Activated CD4-positive, alpha-beta T cell treated with anti-CD3 and anti-CD28 coated beads for 48 hours (primary cell): ENCODE data around the gene OR8S1.
A peak's percentile ranks its signal among the peaks of the same experiment; 100 is the strongest.
"Not testable (repeated sequence)": the region's sequence is repeated elsewhere in the genome, so short reads cannot be mapped to it uniquely, and the experiment has no call there.

ENCODE experiments used
- DNase-seq: peaks from one replicate; pipeline ENCODE4 v3.0.0-alpha.2; 2020

OR8S1 gene, protein sequence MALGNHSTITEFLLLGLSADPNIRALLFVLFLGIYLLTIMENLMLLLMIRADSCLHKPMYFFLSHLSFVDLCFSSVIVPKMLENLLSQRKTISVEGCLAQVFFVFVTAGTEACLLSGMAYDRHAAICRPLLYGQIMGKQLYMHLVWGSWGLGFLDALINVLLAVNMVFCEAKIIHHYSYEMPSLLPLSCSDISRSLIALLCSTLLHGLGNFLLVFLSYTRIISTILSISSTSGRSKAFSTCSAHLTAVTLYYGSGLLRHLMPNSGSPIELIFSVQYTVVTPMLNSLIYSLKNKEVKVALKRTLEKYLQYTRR

DNA sequence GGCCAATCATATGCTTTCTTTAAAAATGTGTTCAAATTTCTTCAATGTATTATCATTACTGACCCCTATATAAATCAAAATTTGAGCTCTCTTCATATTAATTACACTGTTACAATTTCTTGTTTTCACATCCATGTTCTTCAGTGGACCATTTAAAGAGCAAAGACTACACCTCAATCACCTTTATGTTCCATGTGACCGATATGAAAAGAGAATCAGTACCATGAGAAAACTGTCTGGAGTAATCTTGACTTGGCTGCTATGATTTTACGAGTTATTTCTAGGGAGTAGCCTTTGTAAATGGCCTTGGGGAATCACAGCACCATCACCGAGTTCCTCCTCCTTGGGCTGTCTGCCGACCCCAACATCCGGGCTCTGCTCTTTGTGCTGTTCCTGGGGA, at the start of gene OR8S1:
TSS of gene OR8S1 (plus strand) at position 301 of the 400 bp plus-strand sequence. CDS start at position 301, 0 bp downstream.
- DNase-seq, result no peak

GRCh38 chr12:48482198-48482597, 43.2 kb upstream of the OR8S1 start, which contains the start of gene C12orf54:
Gene C12orf54, plus strand, starts transcription at chr12:48482498. Its CDS starts 799 bp downstream, at chr12:48483297.
- DNase-seq, result no peak

- no peak for DNase-seq
These were observed 42.5 kb upstream of the OR8S1 start for GRCh38 chr12:48482930-48483329.

DNA sequence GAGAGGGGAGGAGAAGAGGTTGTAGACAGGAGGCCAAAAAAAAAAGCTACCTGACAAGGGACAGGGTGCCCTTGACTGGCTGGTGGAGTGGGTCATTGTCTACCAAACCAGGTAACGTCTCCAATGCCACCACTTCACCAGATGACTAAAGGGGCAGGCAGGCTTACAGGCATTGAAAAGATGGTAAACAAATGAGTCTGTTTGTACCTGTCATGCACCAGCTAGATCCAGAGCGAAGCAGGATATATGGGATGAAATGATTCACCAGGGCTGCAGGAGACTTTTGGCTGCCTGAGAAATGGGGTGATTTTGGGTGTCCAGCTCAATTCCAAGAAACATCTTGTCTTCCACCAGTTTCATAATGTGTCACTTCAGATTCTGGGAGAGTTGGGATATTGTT, 39.2 kb upstream of the OR8S1 start:
- no peak for DNase-seq

DNA sequence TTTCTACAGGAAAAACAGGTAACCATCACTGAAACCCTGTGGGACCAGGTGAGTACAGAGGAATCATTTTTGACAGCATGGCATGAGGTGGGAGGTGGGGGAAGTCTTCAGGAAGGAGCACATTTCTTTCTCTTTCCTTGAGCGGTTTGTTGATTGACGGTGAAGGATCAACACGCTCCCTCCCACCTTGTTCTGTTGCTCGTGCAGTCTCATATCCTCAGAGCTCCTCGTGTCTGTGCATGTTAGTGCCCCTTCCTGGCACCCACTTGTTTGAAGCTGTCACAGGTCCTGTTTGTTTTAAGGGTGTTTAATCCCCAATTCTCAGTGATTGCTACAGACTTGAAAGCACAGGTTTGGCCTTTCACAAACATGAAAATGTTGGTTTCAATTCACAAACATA, 38.8 kb upstream of the OR8S1 start:
- no peak for DNase-seq

- no peak for DNase-seq
These were observed 36.4 kb upstream of the OR8S1 start for GRCh38 chr12:48489012-48489411.

DNA sequence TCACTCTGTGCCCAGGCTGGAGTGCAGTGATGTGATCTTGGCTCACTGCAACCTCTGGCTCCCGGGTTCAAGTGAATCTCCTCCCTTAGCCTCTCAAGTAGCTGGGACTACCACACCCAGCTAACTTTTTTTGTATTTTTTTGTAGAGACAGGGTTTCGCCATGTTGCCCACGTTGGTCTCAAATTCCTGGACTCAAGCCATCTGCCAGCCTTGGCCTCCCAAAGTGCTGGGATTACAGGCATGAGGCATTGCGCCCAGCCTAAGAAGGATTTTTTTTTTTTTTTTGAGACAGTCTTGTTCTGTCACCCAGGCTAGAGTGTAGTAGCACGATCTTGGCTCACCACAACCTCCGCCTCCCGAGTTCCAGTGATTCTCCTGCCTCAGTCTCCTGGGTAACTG, 36.0 kb upstream of the OR8S1 start:
- DNase-seq, result not testable (repeated sequence)

GRCh38 chr12:48500281-48500680, 25.2 kb upstream of the OR8S1 start:
- not testable (repeated sequence) for DNase-seq

DNA sequence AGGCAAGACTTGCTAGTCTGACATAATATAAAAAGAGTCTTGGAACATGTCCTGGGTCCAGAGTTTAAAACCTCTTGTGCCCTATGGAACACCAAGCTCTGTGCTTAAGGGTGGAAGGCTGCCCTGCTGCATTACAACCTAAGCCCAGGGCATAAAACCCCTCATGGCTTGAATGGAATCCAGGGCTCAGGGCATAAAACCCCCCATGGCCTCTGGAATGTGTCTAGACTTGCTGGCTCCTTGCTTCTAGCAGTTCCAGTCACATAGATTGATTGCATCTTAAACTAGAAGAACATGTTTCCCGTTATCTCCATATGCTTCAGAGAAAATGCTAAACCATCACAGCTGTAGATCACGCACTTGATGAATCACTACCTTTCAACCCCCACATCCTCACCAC, 18.6 kb upstream of the OR8S1 start:
- not testable (repeated sequence) for DNase-seq

- no peak for DNase-seq
These were observed 16.4 kb upstream of the OR8S1 start for GRCh38 chr12:48508987-48509386.

GRCh38 chr12:48510111-48510510, 15.3 kb upstream of the OR8S1 start:
- no peak for DNase-seq

- DNase-seq, result peak; percentile 13
These were observed 12.6 kb upstream of the OR8S1 start for GRCh38 chr12:48512855-48513254.

- DNase-seq, result no peak
These were observed 10.7 kb upstream of the OR8S1 start for GRCh38 chr12:48514728-48515127.

DNA sequence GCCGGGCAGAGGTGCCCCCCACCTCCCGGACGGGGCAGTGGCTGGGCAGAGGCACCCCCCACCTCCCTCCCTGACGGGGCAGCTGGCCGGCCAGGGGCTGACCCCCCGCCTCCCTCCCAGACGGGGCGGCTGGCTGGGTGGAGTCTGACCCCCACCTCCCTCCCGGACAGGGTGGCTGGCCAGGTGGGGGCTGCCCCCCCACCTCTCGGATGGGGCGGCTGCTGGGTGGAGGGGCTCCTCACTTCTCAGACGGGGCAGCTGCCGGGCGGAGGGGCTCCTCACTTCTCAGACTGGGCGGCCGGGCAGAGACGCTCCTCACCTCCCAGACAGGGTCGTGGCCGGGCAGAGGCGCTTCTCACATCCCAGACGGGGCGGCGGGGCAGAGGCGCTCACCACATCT, 5.1 kb upstream of the OR8S1 start:
- DNase-seq, result not testable (repeated sequence)

- DNase-seq, result no peak
These were observed 2.6 kb downstream of the OR8S1 start for GRCh38 chr12:48527891-48528670.

GRCh38 chr12:48532601-48533000, 7.2 kb downstream of the OR8S1 start:
- no peak for DNase-seq

GRCh38 chr12:48536602-48537001, 11.2 kb downstream of the OR8S1 start:
- no peak for DNase-seq

DNA sequence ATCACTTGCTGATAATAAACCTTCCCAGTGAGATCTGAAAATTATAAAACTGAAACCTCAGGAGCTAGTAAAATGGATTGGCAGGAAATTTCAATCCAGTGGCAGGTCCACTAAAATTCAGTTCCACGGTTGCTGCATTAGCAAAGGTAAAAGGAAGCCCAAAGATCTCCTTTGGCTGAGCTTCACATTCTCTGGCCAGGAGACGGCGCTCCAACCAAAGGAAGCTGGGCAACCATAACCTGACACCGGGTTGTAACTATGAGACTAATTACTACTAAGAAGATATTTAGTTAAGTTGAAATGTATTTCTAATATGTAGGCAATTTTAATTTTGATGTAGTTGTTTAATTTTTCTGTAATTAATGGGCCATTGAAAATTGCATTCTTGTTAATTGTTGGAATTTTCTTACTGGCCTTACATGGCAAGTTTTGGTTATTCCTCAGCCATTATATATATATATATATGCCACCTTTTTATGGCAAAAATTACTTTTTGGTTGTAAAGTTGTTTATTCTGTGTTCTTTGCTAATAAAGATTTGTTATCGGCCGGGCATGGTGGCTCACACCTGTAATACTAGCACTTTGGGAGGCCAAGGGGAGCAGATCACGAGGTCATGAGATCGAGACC, 17.0 kb downstream of the OR8S1 start:
- DNase-seq, result peak; percentile 72

DNA sequence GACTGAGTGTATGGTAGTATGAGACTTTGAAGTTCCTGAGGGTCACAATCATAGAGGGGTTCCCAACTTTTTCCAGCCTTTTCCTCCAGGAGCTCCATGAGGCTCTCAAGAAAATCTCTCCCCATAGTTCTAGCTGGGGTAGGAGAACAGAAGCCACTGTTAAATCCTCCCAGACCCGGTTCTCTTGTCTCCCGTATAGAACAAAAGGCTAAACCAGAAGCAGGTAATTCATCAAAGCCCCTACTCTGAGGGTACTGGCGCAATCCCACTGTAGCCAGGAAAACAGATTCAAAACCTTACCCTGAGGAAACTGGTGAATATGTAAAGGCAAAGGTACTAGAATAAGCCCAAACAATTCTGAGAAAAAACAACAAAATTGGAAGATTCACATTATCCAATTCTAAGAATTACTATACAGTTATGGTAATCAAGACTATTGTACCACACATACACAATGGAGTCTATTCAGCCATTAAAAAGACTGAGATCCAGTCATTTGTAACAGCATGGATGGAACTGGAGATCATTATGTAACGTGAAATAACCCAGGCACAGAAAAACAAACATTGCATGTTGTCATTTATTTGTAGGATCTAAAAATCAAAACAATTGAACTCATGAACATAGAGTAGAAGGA, 20.5 kb downstream of the OR8S1 start:
- DNase-seq, result no peak

DNA sequence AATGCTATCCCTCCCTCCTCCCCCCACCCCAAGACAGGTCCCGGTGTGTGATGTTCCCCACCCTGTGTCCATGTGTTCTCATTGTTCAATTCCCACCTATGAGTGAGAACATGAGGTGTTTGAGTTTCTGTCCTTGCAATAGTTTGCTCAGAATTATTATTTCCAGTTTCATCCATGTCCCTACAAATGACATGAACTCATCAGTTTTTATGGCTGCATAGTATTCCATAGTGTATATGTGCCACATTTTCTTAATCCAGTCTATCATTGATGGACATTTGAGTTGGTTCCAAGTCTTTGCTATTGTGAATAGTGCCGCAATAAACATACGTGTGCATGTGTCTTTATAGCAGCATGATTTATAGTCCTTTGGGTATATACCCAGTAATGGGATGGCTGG, 21.6 kb downstream of the OR8S1 start:
- DNase-seq, result not testable (repeated sequence)

GRCh38 chr12:48551636-48552035, 26.2 kb downstream of the OR8S1 start:
- not testable (repeated sequence) for DNase-seq

GRCh38 chr12:48553666-48554343, 28.4 kb downstream of the OR8S1 start:
- DNase-seq, result not testable (repeated sequence)

DNA sequence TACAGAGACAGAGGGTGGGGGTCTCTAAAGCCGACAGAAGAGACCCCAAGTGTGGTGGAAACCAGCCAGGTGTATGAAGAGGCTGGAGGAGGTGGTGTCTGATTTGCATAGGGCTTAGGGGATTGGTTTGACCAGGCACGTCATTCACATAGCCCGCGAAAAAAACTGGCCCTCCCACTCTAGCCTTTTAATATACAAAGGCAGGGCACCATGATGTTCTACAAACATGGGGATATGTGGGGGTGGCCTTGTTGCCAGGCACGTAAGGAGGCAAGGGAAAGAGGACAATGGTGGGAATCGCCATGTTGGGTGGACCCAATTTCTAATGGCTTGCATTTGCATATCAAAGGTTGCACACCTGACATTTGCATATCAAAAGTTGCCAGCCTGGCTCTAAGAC, 31.2 kb downstream of the OR8S1 start:
- no peak for DNase-seq
